SK-N-SH treated with all-trans-retinoic acid at 6 μM for 48 hours (cell line): ENCODE measurements around the gene SLCO3A1.

Source experiments
- ESRRG ChIP-seq: fragments of 250-450 bp; sonication (Bioruptor Pico); IDR thresholded peaks from 2 replicates; pipeline ENCODE4 v1.6.1; 2021; ENCODE audit warnings: mild to moderate bottlenecking
- PATZ1 ChIP-seq: fragments of 250-450 bp; sonication (Bioruptor Pico); IDR thresholded peaks from 2 replicates; pipeline ENCODE4 v1.8.0; 2020; ENCODE audit warnings: mild to moderate bottlenecking, moderate library complexity, borderline replicate concordance
- POU6F1 ChIP-seq: fragments of 250-450 bp; sonication (Bioruptor Pico); IDR thresholded peaks from 2 replicates; pipeline ENCODE4 v1.8.0; 2021; ENCODE audit warnings: low read depth, mild to moderate bottlenecking, moderate library complexity, borderline replicate concordance
- RARB ChIP-seq: fragments of 250-450 bp; sonication (Bioruptor Pico); IDR thresholded peaks from 2 replicates; pipeline ENCODE4 v1.8.0; 2021; ENCODE audit warnings: mild to moderate bottlenecking, moderate library complexity
- TOX ChIP-seq: fragments of 250-450 bp; sonication (Bioruptor Pico); IDR thresholded peaks from 2 replicates; pipeline ENCODE4 v1.8.0; 2021; ENCODE audit warnings: mild to moderate bottlenecking, moderate library complexity, borderline replicate concordance
- ZFP30 ChIP-seq: fragments of 450-650 bp; formaldehyde crosslinking; IDR thresholded peaks from 2 replicates; pipeline ENCODE4 v1.5.0; 2022; ENCODE audit warnings: mild to moderate bottlenecking, moderate library complexity
- ZNF70 ChIP-seq: fragments of 450-650 bp; formaldehyde crosslinking; IDR thresholded peaks from 2 replicates; pipeline ENCODE4 v1.5.0; 2020; ENCODE audit warnings: mild to moderate bottlenecking, moderate library complexity
- ZNF8 ChIP-seq: fragments of 450-650 bp; formaldehyde crosslinking; IDR thresholded peaks from 2 replicates; pipeline ENCODE4 v1.5.0; 2020; ENCODE audit warnings: mild to moderate bottlenecking, moderate library complexity
- TF ChIP-seq, protein P1 (sequence below): fragments of 250-450 bp; sonication (Bioruptor Pico); IDR thresholded peaks from 2 replicates; pipeline ENCODE4 v1.5.1; 2021; ENCODE audit warnings: mild to moderate bottlenecking, moderate library complexity

DNA sequence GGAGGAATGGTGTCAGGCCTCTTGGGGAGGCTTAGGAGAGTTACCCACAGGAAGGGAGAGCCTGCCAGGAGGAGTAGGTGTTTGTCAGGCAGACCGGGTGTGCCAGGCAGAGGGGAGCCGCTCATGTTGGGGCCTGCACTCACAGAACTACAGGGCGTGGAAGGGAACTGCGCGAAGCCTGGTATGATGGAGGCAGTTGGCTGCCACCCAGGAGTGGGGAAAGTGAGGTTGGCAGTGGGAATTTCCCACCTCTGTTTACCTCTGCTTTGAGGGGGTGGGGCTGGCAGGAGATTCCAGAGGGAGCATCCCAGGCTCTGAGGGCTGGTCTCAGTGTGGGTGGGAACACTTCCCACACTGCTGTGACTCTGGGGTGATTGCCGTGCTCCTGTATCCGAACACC lies 99.9 kb downstream of the SLCO3A1 start:
- TF ChIP-seq ZNF8 (CRISPR knock-in tag) (no peak), ZNF70 (CRISPR knock-in tag) (no peak), TOX (CRISPR knock-in tag) (no peak), ZFP30 (CRISPR knock-in tag) (no peak), PATZ1 (no peak), RARB (CRISPR knock-in tag) (no peak), POU6F1 (CRISPR knock-in tag) (no peak), ESRRG (no peak)
- TF ChIP-seq, protein P1, sequence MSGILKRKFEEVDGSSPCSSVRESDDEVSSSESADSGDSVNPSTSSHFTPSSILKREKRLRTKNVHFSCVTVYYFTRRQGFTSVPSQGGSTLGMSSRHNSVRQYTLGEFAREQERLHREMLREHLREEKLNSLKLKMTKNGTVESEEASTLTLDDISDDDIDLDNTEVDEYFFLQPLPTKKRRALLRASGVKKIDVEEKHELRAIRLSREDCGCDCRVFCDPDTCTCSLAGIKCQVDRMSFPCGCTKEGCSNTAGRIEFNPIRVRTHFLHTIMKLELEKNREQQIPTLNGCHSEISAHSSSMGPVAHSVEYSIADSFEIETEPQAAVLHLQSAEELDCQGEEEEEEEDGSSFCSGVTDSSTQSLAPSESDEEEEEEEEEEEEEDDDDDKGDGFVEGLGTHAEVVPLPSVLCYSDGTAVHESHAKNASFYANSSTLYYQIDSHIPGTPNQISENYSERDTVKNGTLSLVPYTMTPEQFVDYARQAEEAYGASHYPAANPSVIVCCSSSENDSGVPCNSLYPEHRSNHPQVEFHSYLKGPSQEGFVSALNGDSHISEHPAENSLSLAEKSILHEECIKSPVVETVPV (CRISPR knock-in tag), result no peak
